ENCODE measurements around the gene PYCARD. TPM values are rescaled to one million over a fixed set of nuclear protein-coding genes. Genes with fewer than 3 reads are reported as not detected.

Gene PYCARD
- total and polyA plus RNA-seq, 9 of the 15 experiments (the other 6 are each of a cell fraction or from before 2014, with no cell fraction given) = 1.3 to 28.4 (median 6.0) TPM

DNA sequence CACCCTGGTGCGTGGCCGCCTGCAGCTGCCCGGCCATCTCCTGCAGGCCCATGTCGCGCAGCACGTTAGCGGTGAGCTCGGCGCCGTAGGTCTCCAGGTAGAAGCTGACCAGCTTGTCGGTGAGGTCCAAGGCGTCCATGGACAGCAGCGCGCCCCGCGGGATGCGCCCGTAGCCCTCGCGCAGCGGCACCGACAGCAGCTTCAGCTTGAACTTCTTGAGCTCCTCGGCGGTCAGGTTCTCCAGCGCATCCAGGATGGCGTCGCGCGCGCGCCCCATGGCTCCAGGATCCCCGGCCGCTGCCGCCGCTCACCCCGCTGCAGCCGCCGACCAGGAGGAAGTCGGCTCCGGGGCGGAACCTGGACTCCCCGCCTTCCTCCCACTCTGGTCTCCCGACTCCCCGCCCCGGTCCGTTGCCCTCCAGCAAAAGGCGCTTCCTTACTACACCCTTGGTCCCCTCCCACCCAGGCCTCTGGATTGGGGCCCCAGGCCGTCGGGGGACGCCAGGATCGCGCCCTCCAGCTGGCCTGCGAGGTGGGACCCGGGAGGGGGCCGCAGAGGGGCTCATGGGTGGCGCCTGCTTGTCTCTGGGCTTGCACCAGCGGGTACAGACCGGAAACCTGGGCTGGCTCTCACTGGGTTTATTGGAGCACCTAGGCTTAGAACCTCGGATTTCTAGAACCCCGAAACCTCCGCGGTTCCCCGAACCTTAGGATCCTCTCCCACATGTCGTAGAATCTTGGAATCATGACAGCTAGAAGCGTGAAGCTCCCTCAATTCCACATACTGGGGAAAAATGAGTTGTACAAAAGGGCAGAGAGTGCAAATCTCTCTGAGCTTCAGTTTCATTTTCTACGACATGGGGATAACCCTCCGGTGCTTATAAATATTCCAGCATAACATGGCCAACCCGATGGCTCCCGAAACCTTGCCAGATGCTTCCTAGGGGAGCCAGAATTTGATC is at the start of gene PYCARD (continued):
- TF ChIP-seq, protein P1, sequence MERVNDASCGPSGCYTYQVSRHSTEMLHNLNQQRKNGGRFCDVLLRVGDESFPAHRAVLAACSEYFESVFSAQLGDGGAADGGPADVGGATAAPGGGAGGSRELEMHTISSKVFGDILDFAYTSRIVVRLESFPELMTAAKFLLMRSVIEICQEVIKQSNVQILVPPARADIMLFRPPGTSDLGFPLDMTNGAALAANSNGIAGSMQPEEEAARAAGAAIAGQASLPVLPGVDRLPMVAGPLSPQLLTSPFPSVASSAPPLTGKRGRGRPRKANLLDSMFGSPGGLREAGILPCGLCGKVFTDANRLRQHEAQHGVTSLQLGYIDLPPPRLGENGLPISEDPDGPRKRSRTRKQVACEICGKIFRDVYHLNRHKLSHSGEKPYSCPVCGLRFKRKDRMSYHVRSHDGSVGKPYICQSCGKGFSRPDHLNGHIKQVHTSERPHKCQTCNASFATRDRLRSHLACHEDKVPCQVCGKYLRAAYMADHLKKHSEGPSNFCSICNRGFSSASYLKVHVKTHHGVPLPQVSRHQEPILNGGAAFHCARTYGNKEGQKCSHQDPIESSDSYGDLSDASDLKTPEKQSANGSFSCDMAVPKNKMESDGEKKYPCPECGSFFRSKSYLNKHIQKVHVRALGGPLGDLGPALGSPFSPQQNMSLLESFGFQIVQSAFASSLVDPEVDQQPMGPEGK (CRISPR knock-in tag; IDR thresholded peaks at IDR 0.05; ENCODE audit: borderline replicate concordance) = no peak
- TF ChIP-seq ARID2 (IDR thresholded peaks at IDR 0.05) (no peak), ZNF764 (CRISPR knock-in tag; IDR thresholded peaks at IDR 0.05; ENCODE audit: low read depth) (no peak), JUND (IDR thresholded peaks at IDR 0.05; ENCODE audit: borderline replicate concordance, low read depth, low read length) (no peak), JUND (tag; IDR thresholded peaks at IDR 0.05; ENCODE audit: borderline replicate concordance, low read depth, low read length) (no peak), TCF3 (CRISPR knock-in tag; IDR thresholded peaks at IDR 0.05) (no peak), SMAD4 (CRISPR knock-in tag; conservative IDR thresholded peaks at IDR 0.05) (0 out of 2 replicates have a peak, but pooled peaks have one; percentile 13), HDAC8 (tag; IDR thresholded peaks at IDR 0.05) (no peak), ZNF584 (CRISPR knock-in tag; IDR thresholded peaks at IDR 0.05; ENCODE audit: low read depth) (no peak), ERF (CRISPR knock-in tag; IDR thresholded peaks at IDR 0.05) (no peak), NRF1 (conservative IDR thresholded peaks at IDR 0.05 in 1 of 2, IDR thresholded peaks at IDR 0.05 in 1 of 2) (peak; percentile 72 to 80)
- TF ChIP-seq, protein P2, sequence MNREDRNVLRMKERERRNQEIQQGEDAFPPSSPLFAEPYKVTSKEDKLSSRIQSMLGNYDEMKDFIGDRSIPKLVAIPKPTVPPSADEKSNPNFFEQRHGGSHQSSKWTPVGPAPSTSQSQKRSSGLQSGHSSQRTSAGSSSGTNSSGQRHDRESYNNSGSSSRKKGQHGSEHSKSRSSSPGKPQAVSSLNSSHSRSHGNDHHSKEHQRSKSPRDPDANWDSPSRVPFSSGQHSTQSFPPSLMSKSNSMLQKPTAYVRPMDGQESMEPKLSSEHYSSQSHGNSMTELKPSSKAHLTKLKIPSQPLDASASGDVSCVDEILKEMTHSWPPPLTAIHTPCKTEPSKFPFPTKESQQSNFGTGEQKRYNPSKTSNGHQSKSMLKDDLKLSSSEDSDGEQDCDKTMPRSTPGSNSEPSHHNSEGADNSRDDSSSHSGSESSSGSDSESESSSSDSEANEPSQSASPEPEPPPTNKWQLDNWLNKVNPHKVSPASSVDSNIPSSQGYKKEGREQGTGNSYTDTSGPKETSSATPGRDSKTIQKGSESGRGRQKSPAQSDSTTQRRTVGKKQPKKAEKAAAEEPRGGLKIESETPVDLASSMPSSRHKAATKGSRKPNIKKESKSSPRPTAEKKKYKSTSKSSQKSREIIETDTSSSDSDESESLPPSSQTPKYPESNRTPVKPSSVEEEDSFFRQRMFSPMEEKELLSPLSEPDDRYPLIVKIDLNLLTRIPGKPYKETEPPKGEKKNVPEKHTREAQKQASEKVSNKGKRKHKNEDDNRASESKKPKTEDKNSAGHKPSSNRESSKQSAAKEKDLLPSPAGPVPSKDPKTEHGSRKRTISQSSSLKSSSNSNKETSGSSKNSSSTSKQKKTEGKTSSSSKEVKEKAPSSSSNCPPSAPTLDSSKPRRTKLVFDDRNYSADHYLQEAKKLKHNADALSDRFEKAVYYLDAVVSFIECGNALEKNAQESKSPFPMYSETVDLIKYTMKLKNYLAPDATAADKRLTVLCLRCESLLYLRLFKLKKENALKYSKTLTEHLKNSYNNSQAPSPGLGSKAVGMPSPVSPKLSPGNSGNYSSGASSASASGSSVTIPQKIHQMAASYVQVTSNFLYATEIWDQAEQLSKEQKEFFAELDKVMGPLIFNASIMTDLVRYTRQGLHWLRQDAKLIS (CRISPR knock-in tag; IDR thresholded peaks at IDR 0.05) = no peak
- TF ChIP-seq, protein P3, sequence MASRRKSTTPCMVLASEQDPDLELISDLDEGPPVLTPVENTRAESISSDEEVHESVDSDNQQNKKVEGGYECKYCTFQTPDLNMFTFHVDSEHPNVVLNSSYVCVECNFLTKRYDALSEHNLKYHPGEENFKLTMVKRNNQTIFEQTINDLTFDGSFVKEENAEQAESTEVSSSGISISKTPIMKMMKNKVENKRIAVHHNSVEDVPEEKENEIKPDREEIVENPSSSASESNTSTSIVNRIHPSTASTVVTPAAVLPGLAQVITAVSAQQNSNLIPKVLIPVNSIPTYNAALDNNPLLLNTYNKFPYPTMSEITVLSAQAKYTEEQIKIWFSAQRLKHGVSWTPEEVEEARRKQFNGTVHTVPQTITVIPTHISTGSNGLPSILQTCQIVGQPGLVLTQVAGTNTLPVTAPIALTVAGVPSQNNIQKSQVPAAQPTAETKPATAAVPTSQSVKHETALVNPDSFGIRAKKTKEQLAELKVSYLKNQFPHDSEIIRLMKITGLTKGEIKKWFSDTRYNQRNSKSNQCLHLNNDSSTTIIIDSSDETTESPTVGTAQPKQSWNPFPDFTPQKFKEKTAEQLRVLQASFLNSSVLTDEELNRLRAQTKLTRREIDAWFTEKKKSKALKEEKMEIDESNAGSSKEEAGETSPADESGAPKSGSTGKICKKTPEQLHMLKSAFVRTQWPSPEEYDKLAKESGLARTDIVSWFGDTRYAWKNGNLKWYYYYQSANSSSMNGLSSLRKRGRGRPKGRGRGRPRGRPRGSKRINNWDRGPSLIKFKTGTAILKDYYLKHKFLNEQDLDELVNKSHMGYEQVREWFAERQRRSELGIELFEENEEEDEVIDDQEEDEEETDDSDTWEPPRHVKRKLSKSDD (conservative IDR thresholded peaks at IDR 0.05; ENCODE audit: low read length) = no peak
- TF ChIP-seq, protein P4, sequence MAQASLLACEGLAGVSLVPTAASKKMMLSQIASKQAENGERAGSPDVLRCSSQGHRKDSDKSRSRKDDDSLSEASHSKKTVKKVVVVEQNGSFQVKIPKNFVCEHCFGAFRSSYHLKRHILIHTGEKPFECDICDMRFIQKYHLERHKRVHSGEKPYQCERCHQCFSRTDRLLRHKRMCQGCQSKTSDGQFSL (CRISPR knock-in tag; IDR thresholded peaks at IDR 0.05) = no peak
- TF ChIP-seq, protein P4 (tag; IDR thresholded peaks at IDR 0.05) = no peak
- TF ChIP-seq, protein P5, sequence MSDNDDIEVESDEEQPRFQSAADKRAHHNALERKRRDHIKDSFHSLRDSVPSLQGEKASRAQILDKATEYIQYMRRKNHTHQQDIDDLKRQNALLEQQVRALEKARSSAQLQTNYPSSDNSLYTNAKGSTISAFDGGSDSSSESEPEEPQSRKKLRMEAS (CRISPR knock-in tag; IDR thresholded peaks at IDR 0.05) = no peak

Data from K562 (cell line).